HG03108 (cell line): ENCODE results near the gene ACAP3.

Experiments used
- ATAC-seq: cut with Tn5 transposase; IDR thresholded peaks from one replicate; pipeline ENCODE4 v1.9.1; 2021; ENCODE audit warnings: moderate library complexity; ENCODE audit not compliant: unreplicated experiment

The ACAP3 gene

GRCh38 chr1:1345860-1346500 lies 38.2 kb upstream of the ACAP3 start:
- ATAC-seq = no peak

- ATAC-seq = no peak
Measured at GRCh38 chr1:1345384-1345783, 37.7 kb upstream of the ACAP3 start.

- ATAC-seq = no peak
Measured at GRCh38 chr1:1344655-1345361, 37.1 kb upstream of the ACAP3 start.

GRCh38 chr1:1343811-1344421 lies 36.2 kb upstream of the ACAP3 start:
- ATAC-seq = no peak

- no peak for ATAC-seq
Measured at GRCh38 chr1:1342584-1343115, 34.9 kb upstream of the ACAP3 start.

GRCh38 chr1:1342061-1342562 lies 34.4 kb upstream of the ACAP3 start:
- no peak for ATAC-seq

- ATAC-seq = no peak
Measured at GRCh38 chr1:1341549-1342021, 33.9 kb upstream of the ACAP3 start.

GRCh38 chr1:1340791-1341548 lies 33.2 kb upstream of the ACAP3 start:
- ATAC-seq = no peak

- ATAC-seq = no peak
Measured at GRCh38 chr1:1340185-1340584, 32.5 kb upstream of the ACAP3 start.

GRCh38 chr1:1338278-1338677 lies 30.5 kb upstream of the ACAP3 start:
- ATAC-seq = no peak

GRCh38 chr1:1337793-1338147 lies 30.0 kb upstream of the ACAP3 start:
- ATAC-seq = no peak

- no peak for ATAC-seq
Measured at GRCh38 chr1:1336931-1337792, 29.4 kb upstream of the ACAP3 start.

GRCh38 chr1:1336446-1336845 lies 28.7 kb upstream of the ACAP3 start:
- ATAC-seq = no peak

- no peak for ATAC-seq
Measured at GRCh38 chr1:1335792-1336248, 28.1 kb upstream of the ACAP3 start.

- ATAC-seq = no peak
Measured at GRCh38 chr1:1335283-1335682, 27.6 kb upstream of the ACAP3 start.

- no peak for ATAC-seq
Measured at GRCh38 chr1:1334835-1335234, 27.1 kb upstream of the ACAP3 start.

GRCh38 chr1:1333551-1334241 lies 26.0 kb upstream of the ACAP3 start:
- ATAC-seq = no peak

- no peak for ATAC-seq
Measured at GRCh38 chr1:1332774-1333480, 25.2 kb upstream of the ACAP3 start.
